Measurements from ENCODE around the gene BACH2. TPM values are rescaled to one million over a fixed set of nuclear protein-coding genes. Genes with fewer than 3 reads are reported as not detected.

BACH2 gene
- total and polyA plus RNA-seq, 9 of the 15 experiments (the other 6 are each of a cell fraction or from before 2014, with no cell fraction given), result 0.06 to 3.1 (median 0.59) TPM

DNA sequence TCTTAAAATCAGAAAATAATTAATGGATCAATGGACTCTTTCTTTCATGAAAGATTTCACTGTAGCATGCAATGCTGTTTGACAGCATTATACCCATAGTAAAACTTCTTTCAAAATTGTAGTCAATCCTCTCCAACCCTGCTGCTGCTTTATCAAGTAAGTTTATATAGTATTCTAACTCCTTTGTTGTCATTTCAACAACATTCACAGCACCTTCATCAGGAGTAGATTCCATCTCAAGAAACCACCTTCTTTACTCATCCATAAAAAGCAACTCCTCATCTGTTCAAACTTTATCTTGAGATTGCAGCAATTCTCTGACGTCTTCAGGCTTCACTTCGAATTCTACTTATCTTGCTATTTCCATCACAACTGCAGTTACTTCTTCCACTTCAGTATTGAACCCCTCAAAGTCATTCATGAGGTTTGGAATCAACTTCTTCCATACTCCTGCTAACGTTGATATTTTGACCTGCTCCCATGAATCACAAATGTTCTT, 26.4 kb upstream of the BACH2 start (continued):
- TF ChIP-seq TEAD4 (IDR thresholded peaks at IDR 0.05; ENCODE audit: low read length) (peak; percentile 37; the same call in 1 of the 2 replicates), TEAD4 (CRISPR knock-in tag; IDR thresholded peaks at IDR 0.05; ENCODE audit: borderline replicate concordance) (no peak), ZNF175 (CRISPR knock-in tag; IDR thresholded peaks at IDR 0.05; ENCODE audit: low read depth) (peak; percentile 97), RBM25 (IDR thresholded peaks at IDR 0.05; ENCODE audit: low read depth, low read length, severe bottlenecking) (no peak)

DNA sequence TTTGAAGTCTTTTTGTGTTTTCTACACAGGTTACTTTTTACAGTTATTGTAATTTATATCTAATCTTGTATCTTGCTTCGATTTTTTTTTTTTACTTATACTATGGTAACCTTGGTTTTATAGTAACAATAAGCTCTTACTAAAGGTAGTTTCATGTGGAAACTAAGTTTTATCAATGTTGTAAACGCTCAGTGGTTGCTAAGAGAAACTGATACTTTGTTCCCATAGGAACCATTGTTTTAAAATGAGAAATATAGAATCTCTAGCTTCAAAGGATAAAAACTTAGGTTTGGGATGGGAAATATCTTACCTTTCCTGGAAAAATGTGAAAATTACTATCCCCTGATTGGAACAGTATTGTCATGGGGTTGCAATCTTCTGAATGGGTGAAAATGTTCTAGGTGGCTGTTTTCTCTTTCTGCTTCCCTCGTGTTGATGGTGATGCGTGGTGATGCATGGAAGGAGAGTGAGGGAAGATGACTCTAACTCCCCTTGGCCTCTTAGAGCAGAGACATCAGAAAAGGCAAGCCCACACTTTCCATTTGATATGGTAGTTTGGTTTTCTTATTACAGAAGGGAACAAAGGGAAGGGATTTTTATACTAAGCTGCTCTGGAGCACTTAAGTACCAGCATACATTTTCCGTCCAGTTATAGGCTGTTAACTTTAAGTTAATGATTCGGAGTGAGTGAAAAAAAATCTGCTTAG, 23.5 kb upstream of the BACH2 start:
- Histone ChIP-seq H3K79me2 (ENCODE audit: control insufficient read depth, insufficient read depth, low read length) (no peaks in the 10 kb centered on the region), H3K27me3 (ENCODE audit: control insufficient read depth in 2 of 2, insufficient read depth in 2 of 2, low read length in 2 of 2) (no peaks in the 10 kb centered on the region), H3K9ac (ENCODE audit: insufficient read depth in 1 of 2, low read depth in 2 of 2, low read length in 2 of 2) (no peak overlapping the region), H4K20me1 (replicated peaks; ENCODE audit: control insufficient read depth, insufficient read depth, low read length) (no peaks in the 10 kb centered on the region), H3K9me3 (replicated peaks; ENCODE audit: control insufficient read depth, insufficient read depth, low read depth, low read length) (no peaks in the 10 kb centered on the region), H3K27ac (ENCODE audit: extremely low read depth, low read depth, low read length) (no peak overlapping the region), H3K4me2 (ENCODE audit: insufficient read depth, low read length) (no peak overlapping the region), H3K4me3 (no peak overlapping the region), H3K9me1 (ENCODE audit: control insufficient read depth, insufficient read depth, low read length) (no peaks in the 10 kb centered on the region), H3K36me3 (ENCODE audit: control insufficient read depth, insufficient read depth, low read length) (no peaks in the 10 kb centered on the region), H3K4me1 (replicated peaks in 1 of 2; ENCODE audit: control insufficient read depth in 2 of 2, insufficient read depth in 2 of 2, low read length in 2 of 2) (no peaks in the 10 kb centered on the region; a peak in 2 of 5 replicates), H2AFZ (ENCODE audit: low read depth, low read length) (no peak overlapping the region)
- ATAC-seq (no peak), FAIRE-seq (no peak), DNase-seq (ENCODE audit: extremely low read depth in 1 of 4, low spot score in 3 of 4) (no peak)
- intact Hi-C loops (cut with micrococcal nuclease) (no loop called here), in situ Hi-C loops (cut with MboI) (no loop called here)
- no TSS peak for BruUV-seq (replicated peaks)
- ChIA-PET POLR2A (interaction anchor here (0.6 kb wide), 1 partner anchor 11 kb away, joined by 4 read pairs; no protein-coding TSS in a partner anchor), CTCF (ENCODE audit: low intra/inter-chr PET ratio) (no interaction called here)
- 11% methylated on average over 6 of the region's 6 CpGs for WGBS (ENCODE audit: insufficient coverage, low coverage, missing lambda C conversion rate)
- TF ChIP-seq TOE1 (IDR thresholded peaks at IDR 0.05; ENCODE audit: borderline replicate concordance) (no peak), TOE1 (CRISPR knock-in tag; IDR thresholded peaks at IDR 0.05; ENCODE audit: borderline replicate concordance, low read depth) (no peak), ZNF584 (CRISPR knock-in tag; IDR thresholded peaks at IDR 0.05; ENCODE audit: low read depth) (no peak), RFX1 (IDR thresholded peaks at IDR 0.05) (peak; percentile 50)
- TF ChIP-seq, protein P1, sequence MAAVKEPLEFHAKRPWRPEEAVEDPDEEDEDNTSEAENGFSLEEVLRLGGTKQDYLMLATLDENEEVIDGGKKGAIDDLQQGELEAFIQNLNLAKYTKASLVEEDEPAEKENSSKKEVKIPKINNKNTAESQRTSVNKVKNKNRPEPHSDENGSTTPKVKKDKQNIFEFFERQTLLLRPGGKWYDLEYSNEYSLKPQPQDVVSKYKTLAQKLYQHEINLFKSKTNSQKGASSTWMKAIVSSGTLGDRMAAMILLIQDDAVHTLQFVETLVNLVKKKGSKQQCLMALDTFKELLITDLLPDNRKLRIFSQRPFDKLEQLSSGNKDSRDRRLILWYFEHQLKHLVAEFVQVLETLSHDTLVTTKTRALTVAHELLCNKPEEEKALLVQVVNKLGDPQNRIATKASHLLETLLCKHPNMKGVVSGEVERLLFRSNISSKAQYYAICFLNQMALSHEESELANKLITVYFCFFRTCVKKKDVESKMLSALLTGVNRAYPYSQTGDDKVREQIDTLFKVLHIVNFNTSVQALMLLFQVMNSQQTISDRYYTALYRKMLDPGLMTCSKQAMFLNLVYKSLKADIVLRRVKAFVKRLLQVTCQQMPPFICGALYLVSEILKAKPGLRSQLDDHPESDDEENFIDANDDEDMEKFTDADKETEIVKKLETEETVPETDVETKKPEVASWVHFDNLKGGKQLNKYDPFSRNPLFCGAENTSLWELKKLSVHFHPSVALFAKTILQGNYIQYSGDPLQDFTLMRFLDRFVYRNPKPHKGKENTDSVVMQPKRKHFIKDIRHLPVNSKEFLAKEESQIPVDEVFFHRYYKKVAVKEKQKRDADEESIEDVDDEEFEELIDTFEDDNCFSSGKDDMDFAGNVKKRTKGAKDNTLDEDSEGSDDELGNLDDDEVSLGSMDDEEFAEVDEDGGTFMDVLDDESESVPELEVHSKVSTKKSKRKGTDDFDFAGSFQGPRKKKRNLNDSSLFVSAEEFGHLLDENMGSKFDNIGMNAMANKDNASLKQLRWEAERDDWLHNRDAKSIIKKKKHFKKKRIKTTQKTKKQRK (IDR thresholded peaks at IDR 0.05; ENCODE audit: borderline replicate concordance, low read depth, low read length), result no peak

All from K562 (cell line).